ENCODE measurements around the gene IYD.
"Not testable (repeated sequence)": the region's sequence is repeated elsewhere in the genome, so short reads cannot be mapped to it uniquely, and the experiment has no call there.

The IYD gene

GRCh38 chr6:150352321-150353296, 16.2 kb upstream of the IYD start:
- no peak for DNase-seq

- no peak for DNase-seq
Observed at GRCh38 chr6:150353445-150353844, 15.4 kb upstream of the IYD start.

GRCh38 chr6:150354754-150355571, 13.8 kb upstream of the IYD start:
- DNase-seq: no peak

GRCh38 chr6:150355932-150356331, 12.9 kb upstream of the IYD start:
- no peak for DNase-seq

- DNase-seq: no peak
Observed at GRCh38 chr6:150361876-150362275, 6.9 kb upstream of the IYD start.

- no peak for DNase-seq
Observed at GRCh38 chr6:150363733-150364132, 5.1 kb upstream of the IYD start.

GRCh38 chr6:150366118-150366778, 2.6 kb upstream of the IYD start:
- DNase-seq: no peak

GRCh38 chr6:150369408-150369807, 596 bp downstream of the IYD start:
- DNase-seq: no peak

- no peak for DNase-seq
Observed at GRCh38 chr6:150370112-150370511, 1.3 kb downstream of the IYD start.

GRCh38 chr6:150371356-150371755, 2.5 kb downstream of the IYD start:
- no peak for DNase-seq

GRCh38 chr6:150372051-150372450, 3.2 kb downstream of the IYD start:
- no peak for DNase-seq

GRCh38 chr6:150373260-150373701, 4.5 kb downstream of the IYD start:
- no peak for DNase-seq

- DNase-seq: not testable (repeated sequence)
Observed at GRCh38 chr6:150374346-150374745, 5.5 kb downstream of the IYD start.

- DNase-seq: no peak
Observed at GRCh38 chr6:150377211-150377781, 8.5 kb downstream of the IYD start.

- DNase-seq: no peak
Observed at GRCh38 chr6:150380256-150380655, 11.4 kb downstream of the IYD start.

- no peak for DNase-seq
Observed at GRCh38 chr6:150382171-150382570, 13.4 kb downstream of the IYD start.

GRCh38 chr6:150391414-150391813, 22.6 kb downstream of the IYD start:
- DNase-seq: no peak

GRCh38 chr6:150391890-150392289, 23.1 kb downstream of the IYD start:
- no peak for DNase-seq

GRCh38 chr6:150392452-150393220, 23.8 kb downstream of the IYD start:
- DNase-seq: no peak

GRCh38 chr6:150394053-150394898, 25.5 kb downstream of the IYD start:
- DNase-seq: no peak

GRCh38 chr6:150394899-150395295, 26.1 kb downstream of the IYD start:
- no peak for DNase-seq
